Astrocyte (in vitro differentiated cells and primary cell): ENCODE results near the gene PPP1R13B.

ENCODE experiments used
- EZH2 ChIP-seq: IDR thresholded peaks from 2 replicates; pipeline ENCODE4 v1.6.1; 2012; ENCODE audit warnings: mild to moderate bottlenecking, low read length, inconsistent platforms; ENCODE audit not compliant: insufficient read depth
- TF ChIP-seq, protein P1 (sequence below): IDR thresholded peaks from 2 replicates; pipeline ENCODE4 v1.5.1; 2011; ENCODE audit warnings: low read depth, mild to moderate bottlenecking, inconsistent platforms, low read length, moderate library complexity; ENCODE audit not compliant: insufficient read depth

DNA sequence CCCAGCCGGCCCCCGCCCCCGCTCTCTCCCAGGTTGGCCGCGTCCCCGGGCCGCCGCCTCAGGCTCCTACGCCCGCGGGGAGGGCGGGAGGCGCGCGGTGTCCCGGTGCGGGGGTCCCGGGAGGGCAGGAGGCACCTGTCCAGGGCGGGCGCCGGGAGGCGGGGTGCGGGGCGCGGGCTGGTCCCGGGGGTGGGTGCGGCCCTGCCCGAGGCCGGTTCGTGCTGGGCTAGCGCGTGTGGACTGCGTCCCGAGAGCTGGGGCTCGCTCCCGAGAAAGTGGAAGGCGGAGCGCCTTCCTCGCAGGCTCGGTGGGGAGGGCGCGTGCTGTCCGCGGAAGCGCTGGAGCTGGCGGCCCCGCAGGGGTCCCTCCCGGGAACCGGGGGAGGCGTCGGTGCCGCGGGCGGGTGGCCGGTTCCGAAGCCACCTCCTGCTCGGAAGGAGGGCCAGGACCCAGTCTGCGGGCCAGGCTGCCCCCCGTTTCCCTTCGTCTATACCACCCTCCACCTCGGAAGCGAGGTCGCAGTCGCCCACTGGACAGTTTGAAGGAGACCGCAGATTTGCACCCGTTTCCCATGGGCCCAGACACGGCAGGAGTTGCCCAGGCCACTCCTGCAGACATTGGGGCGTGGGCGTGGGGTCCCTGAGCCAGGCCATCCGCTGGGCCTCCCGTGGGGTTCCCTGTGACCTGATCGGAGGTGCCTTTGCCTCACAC, 131.1 kb downstream of the PPP1R13B start:
- TF ChIP-seq, protein P1, sequence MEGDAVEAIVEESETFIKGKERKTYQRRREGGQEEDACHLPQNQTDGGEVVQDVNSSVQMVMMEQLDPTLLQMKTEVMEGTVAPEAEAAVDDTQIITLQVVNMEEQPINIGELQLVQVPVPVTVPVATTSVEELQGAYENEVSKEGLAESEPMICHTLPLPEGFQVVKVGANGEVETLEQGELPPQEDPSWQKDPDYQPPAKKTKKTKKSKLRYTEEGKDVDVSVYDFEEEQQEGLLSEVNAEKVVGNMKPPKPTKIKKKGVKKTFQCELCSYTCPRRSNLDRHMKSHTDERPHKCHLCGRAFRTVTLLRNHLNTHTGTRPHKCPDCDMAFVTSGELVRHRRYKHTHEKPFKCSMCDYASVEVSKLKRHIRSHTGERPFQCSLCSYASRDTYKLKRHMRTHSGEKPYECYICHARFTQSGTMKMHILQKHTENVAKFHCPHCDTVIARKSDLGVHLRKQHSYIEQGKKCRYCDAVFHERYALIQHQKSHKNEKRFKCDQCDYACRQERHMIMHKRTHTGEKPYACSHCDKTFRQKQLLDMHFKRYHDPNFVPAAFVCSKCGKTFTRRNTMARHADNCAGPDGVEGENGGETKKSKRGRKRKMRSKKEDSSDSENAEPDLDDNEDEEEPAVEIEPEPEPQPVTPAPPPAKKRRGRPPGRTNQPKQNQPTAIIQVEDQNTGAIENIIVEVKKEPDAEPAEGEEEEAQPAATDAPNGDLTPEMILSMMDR, result no peak
- no peak for TF ChIP-seq EZH2
